ENCODE results near the gene KLRF1. TPM values are rescaled to one million over a fixed set of nuclear protein-coding genes. Genes with fewer than 3 reads are reported as not detected.

KLRF1 gene
- total RNA-seq, 2 experiments from 2014 or later: 0.38 to 0.48 TPM

- peaks cover 7% of the 10 kb centered on the region for H3K9me3 Mint-ChIP-seq
- no peak for DNase-seq
- POLR2A ChIA-PET: interaction anchor here (0.7 to 8.8 kb wide), 16 partner anchors 16 to 147 kb away, joined by 3 to 812 read pairs (median 5); partner anchors contain the start of genes CD69, CLEC2B and CLEC2D
- H3K36me3 Mint-ChIP-seq (ENCODE audit: low read depth): peaks cover 16% of the 10 kb centered on the region
- H3K27me3 Mint-ChIP-seq: no peaks in the 10 kb centered on the region
- CTCF ChIA-PET: interaction anchor here (1.0 to 8.7 kb wide), 8 partner anchors 16 to 124 kb away, joined by 3 to 587 read pairs (median 3); partner anchors contain the start of gene CD69
- H3K4me3 Mint-ChIP-seq: peak overlapping the region; percentile 72
- peaks cover 59% of the 10 kb centered on the region for H3K4me1 Mint-ChIP-seq
- peak overlapping the region; percentile 92 for H3K27ac Mint-ChIP-seq
Observed at GRCh38 chr12:9794484-9795093, 32.7 kb upstream of the KLRF1 start.

DNA sequence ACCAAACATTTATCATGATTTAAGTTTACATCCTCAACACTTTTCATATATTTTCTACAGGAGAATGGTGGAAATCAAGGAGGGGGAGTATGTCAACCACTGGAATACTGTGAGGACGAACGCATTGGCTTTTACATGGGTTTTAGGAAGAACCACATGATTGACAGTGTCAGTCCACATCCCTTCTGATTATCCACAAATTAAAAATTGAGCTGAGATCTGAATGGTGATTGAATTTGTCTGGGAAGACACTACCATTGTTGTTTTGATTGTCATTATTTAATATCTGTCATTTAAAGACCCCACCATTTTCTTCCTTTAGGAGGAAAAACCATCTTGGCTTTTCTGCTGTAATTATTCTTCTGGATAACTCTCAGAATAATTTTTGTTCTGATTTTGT, 31.3 kb upstream of the KLRF1 start:
- ChIA-PET CTCF (interaction anchor here (0.6 to 8.7 kb wide), 3 partner anchors 42 to 207 kb away, joined by 3 to 587 read pairs (median 77); partner anchors contain the start of gene CD69), POLR2A (interaction anchor here (0.9 to 8.8 kb wide), 9 partner anchors 19 to 148 kb away, joined by 3 to 812 read pairs (median 11); partner anchors contain the start of genes CD69 and CLEC2B)
- H3K4me3 Mint-ChIP-seq: peak overlapping the region; percentile 72
- peak overlapping the region; percentile 92 for H3K27ac Mint-ChIP-seq
- no peak for DNase-seq
- H3K36me3 Mint-ChIP-seq (ENCODE audit: low read depth): peaks cover 12% of the 10 kb centered on the region
- peaks cover 4% of the 10 kb centered on the region for H3K9me3 Mint-ChIP-seq
- peaks cover 1% of the 10 kb centered on the region for H3K27me3 Mint-ChIP-seq
- H3K4me1 Mint-ChIP-seq: peaks cover 59% of the 10 kb centered on the region

- H3K4me3 Mint-ChIP-seq: peak overlapping the region; percentile 69
- peaks cover 59% of the 10 kb centered on the region for H3K4me1 Mint-ChIP-seq
- DNase-seq: no peak
- CTCF ChIA-PET: interaction anchor here (2.1 to 8.7 kb wide), 3 partner anchors 17 to 54 kb away, joined by 12 to 587 read pairs (median 77); partner anchors contain the start of gene CD69
- peaks cover 4% of the 10 kb centered on the region for H3K9me3 Mint-ChIP-seq
- peaks cover 12% of the 10 kb centered on the region for H3K36me3 Mint-ChIP-seq (ENCODE audit: low read depth)
- peaks cover 3% of the 10 kb centered on the region for H3K27me3 Mint-ChIP-seq
- POLR2A ChIA-PET: interaction anchor here (0.9 to 8.8 kb wide), 9 partner anchors 42 to 181 kb away, joined by 3 to 812 read pairs (median 5); partner anchors contain the start of genes CD69 and CLEC2B
- H3K27ac Mint-ChIP-seq: peak overlapping the region; percentile 92
Observed at GRCh38 chr12:9796346-9796745, 30.9 kb upstream of the KLRF1 start.

DNA sequence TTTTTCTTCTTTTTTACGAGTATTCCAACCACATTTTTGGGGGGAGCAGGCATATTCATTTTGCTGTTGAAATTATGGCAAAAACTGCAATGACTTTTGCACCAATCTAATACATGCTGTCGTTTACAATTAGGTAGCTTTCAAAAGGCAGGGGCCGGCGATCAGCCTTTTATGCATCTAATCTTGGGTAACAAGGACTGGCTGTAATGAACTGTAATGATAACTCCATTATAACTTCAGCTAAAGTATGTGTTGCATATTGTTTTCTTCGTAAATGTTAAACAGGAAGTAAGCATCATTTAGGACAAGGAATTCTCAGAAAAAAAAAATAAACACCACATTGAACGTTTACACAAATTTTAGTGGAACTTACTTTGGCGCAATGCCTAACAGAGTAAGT, 30.3 kb upstream of the KLRF1 start:
- Mint-ChIP-seq H3K36me3 (ENCODE audit: low read depth) (peaks cover 10% of the 10 kb centered on the region), H3K27ac (peak overlapping the region; percentile 92), H3K4me3 (peak overlapping the region; percentile 69), H3K27me3 (peaks cover 5% of the 10 kb centered on the region), H3K9me3 (peaks cover 1% of the 10 kb centered on the region), H3K4me1 (peaks cover 56% of the 10 kb centered on the region)
- DNase-seq: peak; percentile 32
- POLR2A ChIA-PET: interaction anchor here (1.0 to 8.8 kb wide), 9 partner anchors 17 to 182 kb away, joined by 3 to 812 read pairs (median 7); partner anchors contain the start of genes CD69 and CLEC2B
- CTCF ChIA-PET: interaction anchor here (0.8 to 8.7 kb wide), 6 partner anchors 17 to 343 kb away, joined by 3 to 587 read pairs (median 8); partner anchors contain the start of gene CD69

DNA sequence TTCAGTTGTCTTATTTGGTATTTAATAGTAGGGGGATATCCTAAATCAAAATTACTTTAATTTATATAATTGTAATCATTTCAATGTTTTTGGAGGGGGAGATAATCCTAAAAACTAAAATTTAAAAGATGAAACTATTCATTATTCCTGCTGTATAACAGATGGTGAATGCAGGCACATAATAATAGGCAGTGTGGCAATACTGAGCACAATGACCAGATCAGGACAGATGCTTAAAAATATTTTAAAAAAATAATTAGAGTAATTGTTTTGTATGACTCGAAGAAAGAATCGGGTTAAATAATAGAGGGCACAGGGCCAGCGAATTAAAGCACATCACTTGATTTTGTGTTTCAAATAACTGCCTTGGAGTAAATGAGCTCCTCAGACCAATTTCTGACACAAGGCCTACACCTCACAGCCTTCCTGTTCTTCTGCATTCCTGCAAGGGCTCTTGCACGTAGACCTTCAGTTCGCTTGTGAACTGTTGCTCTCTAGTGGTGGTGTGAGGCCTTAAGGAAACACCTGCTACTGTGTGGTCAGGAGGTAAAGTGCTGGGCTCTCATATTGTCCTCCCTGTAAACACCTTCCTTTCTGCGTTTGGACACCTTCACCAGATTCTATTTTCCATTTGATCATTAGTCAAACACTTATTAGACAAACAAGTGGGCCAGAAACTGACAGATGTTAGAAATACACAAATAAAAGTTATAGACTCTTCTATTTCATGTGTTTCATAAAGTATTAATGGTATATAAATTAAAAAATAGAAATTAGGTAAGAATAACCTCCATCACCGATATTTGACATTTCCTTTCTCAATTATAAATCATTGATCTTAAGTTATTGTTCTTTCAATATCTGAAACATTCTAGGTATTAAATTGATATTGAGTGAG, 29.3 kb upstream of the KLRF1 start:
- CTCF ChIA-PET: interaction anchor here (0.6 to 8.7 kb wide), 20 partner anchors 9 to 342 kb away, joined by 3 to 587 read pairs (median 4); partner anchors contain the start of gene CD69
- Mint-ChIP-seq H3K27me3 (peaks cover 15% of the 10 kb centered on the region), H3K27ac (peak overlapping the region; percentile 92), H3K36me3 (ENCODE audit: low read depth) (peaks cover 2% of the 10 kb centered on the region), H3K9me3 (no peaks in the 10 kb centered on the region), H3K4me1 (peaks cover 47% of the 10 kb centered on the region), H3K4me3 (no peak overlapping the region)
- peak; percentile 76 for DNase-seq
- POLR2A ChIA-PET: interaction anchor here (0.6 to 8.8 kb wide), 9 partner anchors 16 to 815 kb away, joined by 3 to 812 read pairs (median 7); partner anchors contain the start of genes CD69 and CLEC2B

DNA sequence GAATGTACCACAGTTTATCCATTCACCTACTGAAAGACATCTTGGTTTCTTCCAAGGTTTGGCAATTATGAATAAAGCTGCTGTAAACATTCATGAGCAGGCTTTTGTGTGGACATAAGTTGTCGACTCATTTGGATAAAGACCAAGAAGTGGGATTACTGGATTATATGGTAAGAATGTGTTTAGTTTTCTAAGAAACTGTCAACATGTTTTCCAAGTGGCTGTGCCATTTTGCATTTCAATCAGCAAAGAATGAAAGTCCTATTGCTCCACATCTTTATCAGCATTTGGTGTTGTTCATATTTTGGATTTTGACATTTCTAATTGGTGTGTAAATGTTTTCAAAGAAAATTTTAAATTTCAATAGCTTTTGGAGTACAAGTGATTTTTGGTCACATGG, 27.3 kb upstream of the KLRF1 start:
- POLR2A ChIA-PET: interaction anchor here (0.5 to 8.8 kb wide), 7 partner anchors 11 to 70 kb away, joined by 3 to 812 read pairs (median 4); partner anchors contain the start of gene CD69
- H3K9me3 Mint-ChIP-seq: no peaks in the 10 kb centered on the region

DNA sequence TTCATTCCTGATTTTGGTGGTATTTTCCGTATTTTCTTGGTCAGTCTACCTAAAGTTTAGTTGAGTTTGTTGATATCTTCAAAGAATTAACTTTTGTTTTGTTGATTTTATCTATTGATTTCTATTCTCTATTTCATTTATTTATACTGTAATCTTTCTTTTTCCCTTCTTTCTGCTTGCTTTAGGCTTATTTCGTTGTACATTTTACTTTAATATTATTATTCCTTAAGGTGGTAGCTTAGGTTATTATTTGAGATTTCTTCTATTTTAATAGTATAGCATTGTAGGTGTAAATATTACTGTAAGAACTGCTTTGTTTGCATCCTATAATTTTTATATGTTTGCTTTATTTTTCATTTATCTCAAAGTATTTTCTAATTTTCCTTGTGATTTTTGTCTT, 21.4 kb upstream of the KLRF1 start:
- peaks cover 43% of the 10 kb centered on the region for H3K27me3 Mint-ChIP-seq
- H3K9me3 Mint-ChIP-seq: no peaks in the 10 kb centered on the region
- no peaks in the 10 kb centered on the region for H3K36me3 Mint-ChIP-seq (ENCODE audit: low read depth)
- no peak overlapping the region for H3K27ac Mint-ChIP-seq
- H3K4me3 Mint-ChIP-seq: no peak overlapping the region
- POLR2A ChIA-PET: no interaction called here
- no peak for DNase-seq
- CTCF ChIA-PET: interaction anchor here (13.0 kb wide), 1 partner anchor 59 kb away, joined by 232 read pairs; no protein-coding TSS in a partner anchor
- H3K4me1 Mint-ChIP-seq: peaks cover 6% of the 10 kb centered on the region

More for the DNA sequence above, 27.3 kb upstream of the KLRF1 start:
- Mint-ChIP-seq H3K36me3 (ENCODE audit: low read depth) (no peaks in the 10 kb centered on the region), H3K27ac (no peak overlapping the region), H3K4me3 (no peak overlapping the region), H3K27me3 (peaks cover 25% of the 10 kb centered on the region), H3K4me1 (peaks cover 30% of the 10 kb centered on the region)
- CTCF ChIA-PET: interaction anchor here (0.9 to 8.7 kb wide), 4 partner anchors 10 to 58 kb away, joined by 4 to 587 read pairs (median 57); partner anchors contain the start of gene CD69
- DNase-seq: no peak

- no peak for DNase-seq
- CTCF ChIA-PET: interaction anchor here (0.8 to 13.0 kb wide), 2 partner anchors 9 to 60 kb away, joined by 4 to 232 read pairs; no protein-coding TSS in a partner anchor
- Mint-ChIP-seq H3K4me1 (peaks cover 14% of the 10 kb centered on the region), H3K27me3 (peaks cover 42% of the 10 kb centered on the region), H3K4me3 (no peak overlapping the region), H3K9me3 (no peaks in the 10 kb centered on the region), H3K27ac (no peak overlapping the region), H3K36me3 (ENCODE audit: low read depth) (no peaks in the 10 kb centered on the region)
- POLR2A ChIA-PET: interaction anchor here (1.1 kb wide), 1 partner anchor 47 kb away, joined by 3 read pairs; the partner anchor contains the start of gene CD69
Observed at GRCh38 chr12:9806714-9807113, 20.6 kb upstream of the KLRF1 start.

- no peak overlapping the region for H3K27ac Mint-ChIP-seq
- ChIA-PET POLR2A (interaction anchor here (1.1 kb wide), 1 partner anchor 48 kb away, joined by 3 read pairs; the partner anchor contains the start of gene CD69), CTCF (interaction anchor here (1.1 to 13.0 kb wide), 4 partner anchors 11 to 345 kb away, joined by 3 to 232 read pairs (median 4); no protein-coding TSS in a partner anchor)
- no peak overlapping the region for H3K4me3 Mint-ChIP-seq
- DNase-seq: no peak
- H3K9me3 Mint-ChIP-seq: no peaks in the 10 kb centered on the region
- H3K36me3 Mint-ChIP-seq (ENCODE audit: low read depth): no peaks in the 10 kb centered on the region
- H3K27me3 Mint-ChIP-seq: peaks cover 29% of the 10 kb centered on the region
- H3K4me1 Mint-ChIP-seq: peaks cover 19% of the 10 kb centered on the region
Observed at GRCh38 chr12:9808504-9808903, 18.8 kb upstream of the KLRF1 start.

GRCh38 chr12:9809338-9809737, 17.9 kb upstream of the KLRF1 start:
- ChIA-PET POLR2A (interaction anchor here (1.1 kb wide), 1 partner anchor 49 kb away, joined by 3 read pairs; the partner anchor contains the start of gene CD69), CTCF (interaction anchor here (1.1 to 13.0 kb wide), 2 partner anchors 12 to 62 kb away, joined by 4 to 232 read pairs; no protein-coding TSS in a partner anchor)

GRCh38 chr12:9809866-9810265, 17.4 kb upstream of the KLRF1 start:
- ChIA-PET POLR2A (interaction anchor here (1.8 kb wide), 1 partner anchor 11 kb away, joined by 4 read pairs; no protein-coding TSS in a partner anchor), CTCF (interaction anchor here (13.0 kb wide), 1 partner anchor 63 kb away, joined by 232 read pairs; no protein-coding TSS in a partner anchor)
- Mint-ChIP-seq H3K4me3 (no peak overlapping the region), H3K9me3 (no peaks in the 10 kb centered on the region), H3K4me1 (peaks cover 27% of the 10 kb centered on the region), H3K36me3 (ENCODE audit: low read depth) (no peaks in the 10 kb centered on the region), H3K27ac (no peak overlapping the region), H3K27me3 (peaks cover 21% of the 10 kb centered on the region)
- no peak for DNase-seq

More at GRCh38 chr12:9809338-9809737, 17.9 kb upstream of the KLRF1 start:
- H3K4me1 Mint-ChIP-seq: peaks cover 27% of the 10 kb centered on the region
- H3K36me3 Mint-ChIP-seq (ENCODE audit: low read depth): no peaks in the 10 kb centered on the region
- no peak overlapping the region for H3K4me3 Mint-ChIP-seq
- H3K27ac Mint-ChIP-seq: no peak overlapping the region
- H3K27me3 Mint-ChIP-seq: peaks cover 23% of the 10 kb centered on the region
- DNase-seq: no peak
- no peaks in the 10 kb centered on the region for H3K9me3 Mint-ChIP-seq

- H3K4me3 Mint-ChIP-seq: no peak overlapping the region
- no peak for DNase-seq
- no peaks in the 10 kb centered on the region for H3K9me3 Mint-ChIP-seq
- H3K27ac Mint-ChIP-seq: no peak overlapping the region
- CTCF ChIA-PET: interaction anchor here (0.8 to 13.0 kb wide), 3 partner anchors 13 to 115 kb away, joined by 3 to 232 read pairs (median 3); no protein-coding TSS in a partner anchor
- POLR2A ChIA-PET: interaction anchor here (1.8 kb wide), 1 partner anchor 11 kb away, joined by 4 read pairs; no protein-coding TSS in a partner anchor
- H3K4me1 Mint-ChIP-seq: peaks cover 27% of the 10 kb centered on the region
- H3K36me3 Mint-ChIP-seq (ENCODE audit: low read depth): no peaks in the 10 kb centered on the region
- peaks cover 21% of the 10 kb centered on the region for H3K27me3 Mint-ChIP-seq
Observed at GRCh38 chr12:9810671-9811070, 16.6 kb upstream of the KLRF1 start.
